NT2/D1 (cell line): ENCODE results near the gene NKX6-2.

Experiments used
- SUZ12 ChIP-seq: IDR thresholded peaks from 2 replicates; pipeline ENCODE4 v1.6.1; 2011; ENCODE audit not compliant: insufficient read length, insufficient read depth; ENCODE audit errors: extremely low read depth
- YY1 ChIP-seq: IDR thresholded peaks from 2 replicates; pipeline ENCODE4 v1.6.1; 2011; ENCODE audit not compliant: insufficient read length, insufficient read depth
- ZNF274 ChIP-seq: IDR thresholded peaks from 2 replicates; pipeline ENCODE4 v1.6.1; 2011; ENCODE audit warnings: mild to moderate bottlenecking, low read depth, low read length

DNA sequence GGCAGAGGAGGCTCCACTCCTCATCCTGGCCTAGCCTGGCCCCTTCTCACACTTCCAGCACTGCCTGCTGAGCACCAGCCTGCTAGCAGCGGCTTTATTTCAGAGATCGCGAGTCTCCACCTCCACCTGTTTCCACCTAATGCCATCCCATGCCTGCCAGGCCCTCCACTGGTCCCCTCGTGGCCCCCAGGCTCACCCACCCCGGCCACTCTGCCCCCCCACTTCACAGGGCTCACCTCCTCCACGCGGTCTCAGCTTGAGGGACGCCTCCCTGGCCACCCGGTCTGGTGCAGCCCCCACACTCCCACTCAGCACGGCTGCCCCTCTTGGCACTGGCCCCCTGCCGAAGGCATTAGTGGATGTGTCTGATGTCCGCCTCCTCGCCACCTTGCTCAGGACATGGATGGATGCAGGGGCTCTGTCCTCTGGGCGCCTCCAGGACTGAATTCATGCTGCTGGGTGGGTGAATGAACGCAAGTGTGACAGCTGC, 3.8 kb upstream of the NKX6-2 start:
- no peak for TF ChIP-seq YY1
- no peak for TF ChIP-seq SUZ12
- no peak for TF ChIP-seq ZNF274
